ENCODE measurements around the gene ATP6V0A4. TPM values are rescaled to one million over a fixed set of nuclear protein-coding genes. Genes with fewer than 3 reads are reported as not detected.
"Not testable (repeated sequence)": the region's sequence is repeated elsewhere in the genome, so short reads cannot be mapped to it uniquely, and the experiment has no call there.

The ATP6V0A4 gene
- total and polyA plus RNA-seq, 8 donors = 0.09 to 0.56 (median 0.23) TPM; not detected in 1

GRCh38 chr7:138738551-138739335 lies 59.3 kb downstream of the ATP6V0A4 start:
- Histone ChIP-seq H3K9me3 (no peaks in the 10 kb centered on the region), H3K4me3 (no peak overlapping the region), H3K36me3 (no peaks in the 10 kb centered on the region), H3K27ac (no peak overlapping the region), H3K27me3 (no peaks in the 10 kb centered on the region), H3K4me1 (no peaks in the 10 kb centered on the region)
- WGBS, 2 donors = 18 to 19% methylated on average over 14 of the region's 14 CpGs
- TF ChIP-seq, protein P1, sequence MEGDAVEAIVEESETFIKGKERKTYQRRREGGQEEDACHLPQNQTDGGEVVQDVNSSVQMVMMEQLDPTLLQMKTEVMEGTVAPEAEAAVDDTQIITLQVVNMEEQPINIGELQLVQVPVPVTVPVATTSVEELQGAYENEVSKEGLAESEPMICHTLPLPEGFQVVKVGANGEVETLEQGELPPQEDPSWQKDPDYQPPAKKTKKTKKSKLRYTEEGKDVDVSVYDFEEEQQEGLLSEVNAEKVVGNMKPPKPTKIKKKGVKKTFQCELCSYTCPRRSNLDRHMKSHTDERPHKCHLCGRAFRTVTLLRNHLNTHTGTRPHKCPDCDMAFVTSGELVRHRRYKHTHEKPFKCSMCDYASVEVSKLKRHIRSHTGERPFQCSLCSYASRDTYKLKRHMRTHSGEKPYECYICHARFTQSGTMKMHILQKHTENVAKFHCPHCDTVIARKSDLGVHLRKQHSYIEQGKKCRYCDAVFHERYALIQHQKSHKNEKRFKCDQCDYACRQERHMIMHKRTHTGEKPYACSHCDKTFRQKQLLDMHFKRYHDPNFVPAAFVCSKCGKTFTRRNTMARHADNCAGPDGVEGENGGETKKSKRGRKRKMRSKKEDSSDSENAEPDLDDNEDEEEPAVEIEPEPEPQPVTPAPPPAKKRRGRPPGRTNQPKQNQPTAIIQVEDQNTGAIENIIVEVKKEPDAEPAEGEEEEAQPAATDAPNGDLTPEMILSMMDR (IDR thresholded peaks at IDR 0.05) = peak; percentile 66 to 92 (median 82)
- ATAC-seq (peak; percentile 93 to 99 (median 99)), FAIRE-seq (no peak), DNase-seq (peak; percentile 66 to 92 (median 84))
- intact Hi-C loops (cut with DNase I) = loop anchor here in 1 of 3 donors (10.0 kb wide), 1 partner anchor 574 kb away; no protein-coding TSS in a partner anchor

GRCh38 chr7:138738114-138738513 lies 59.9 kb downstream of the ATP6V0A4 start:
- no peaks in the 10 kb centered on the region for H3K36me3 ChIP-seq
- no peak overlapping the region for H3K4me3 ChIP-seq
- no peaks in the 10 kb centered on the region for H3K4me1 ChIP-seq
- 57 to 63% methylated on average over 3 of the region's 3 CpGs for WGBS, 2 donors
- H3K27ac ChIP-seq = no peak overlapping the region
- DNase-seq (no peak), FAIRE-seq (no peak), ATAC-seq (peak in 2 of 4 donors; percentile 29 to 35)
- intact Hi-C loops (cut with DNase I) = loop anchor here in 1 of 3 donors (10.0 kb wide), 1 partner anchor 573 kb away; no protein-coding TSS in a partner anchor
- TF ChIP-seq, protein P1 (IDR thresholded peaks at IDR 0.05) = no peak
- no peaks in the 10 kb centered on the region for H3K9me3 ChIP-seq
- no peaks in the 10 kb centered on the region for H3K27me3 ChIP-seq

DNA sequence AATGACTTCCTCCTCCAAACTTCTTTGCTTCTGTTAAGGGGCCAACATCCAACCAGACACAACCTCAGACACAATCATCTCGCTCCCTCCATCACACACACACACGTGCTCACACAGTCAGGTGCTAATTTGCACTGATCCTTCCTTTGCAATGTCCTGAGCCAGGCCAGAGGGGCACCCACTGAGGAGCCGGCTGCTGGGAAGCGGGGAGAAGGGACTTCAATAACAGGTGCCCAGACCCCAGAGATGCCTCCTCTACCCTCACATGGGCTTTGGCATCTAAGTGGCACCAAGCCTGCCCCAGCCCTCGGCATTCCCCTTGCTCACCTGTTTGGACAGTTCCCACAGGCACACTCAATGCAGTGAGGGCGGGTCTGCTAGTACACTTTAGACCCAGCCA lies 62.6 kb downstream of the ATP6V0A4 start:
- DNase-seq (no peak), FAIRE-seq (no peak), ATAC-seq (no peak)
- Histone ChIP-seq H3K36me3 (no peaks in the 10 kb centered on the region), H3K9me3 (no peaks in the 10 kb centered on the region), H3K4me1 (no peaks in the 10 kb centered on the region), H3K27me3 (no peaks in the 10 kb centered on the region), H3K27ac (no peak overlapping the region), H3K4me3 (no peak overlapping the region)
- TF ChIP-seq, protein P1 (IDR thresholded peaks at IDR 0.05) = no peak
- WGBS, 2 donors = 68 to 70% methylated on average over 6 of the region's 6 CpGs
- intact Hi-C loops (cut with DNase I) = loop anchor here in 1 of 3 donors (10.0 kb wide), 1 partner anchor 571 kb away; no protein-coding TSS in a partner anchor

GRCh38 chr7:138731733-138732132 lies 66.3 kb downstream of the ATP6V0A4 start:
- 88 to 95% methylated on average over 5 of the region's 5 CpGs for WGBS, 2 donors
- not testable (repeated sequence) for H3K27me3 ChIP-seq, H3K27ac ChIP-seq, DNase-seq, H3K4me3 ChIP-seq, ATAC-seq, H3K9me3 ChIP-seq, H3K4me1 ChIP-seq, FAIRE-seq, H3K36me3 ChIP-seq
- intact Hi-C loops (cut with DNase I) = loop anchor here in 1 of 3 donors (10.0 kb wide), 1 partner anchor 567 kb away; no protein-coding TSS in a partner anchor

- Histone ChIP-seq H3K4me1 (no peaks in the 10 kb centered on the region), H3K36me3 (no peaks in the 10 kb centered on the region), H3K9me3 (no peaks in the 10 kb centered on the region), H3K27me3 (no peaks in the 10 kb centered on the region), H3K27ac (no peak overlapping the region), H3K4me3 (no peak overlapping the region)
- no peak for ATAC-seq
- intact Hi-C loops (cut with DNase I) = no loop called here
- 92 to 94% methylated on average over 9 of the region's 9 CpGs for WGBS, 2 donors
- TF ChIP-seq, protein P1 (IDR thresholded peaks at IDR 0.05) = no peak
- no peak for DNase-seq
- no peak for FAIRE-seq
Measured at GRCh38 chr7:138729444-138729843, 68.6 kb downstream of the ATP6V0A4 start.
